IPS-18c (cell line): ENCODE measurements around the gene KLHL42.
"Not testable (repeated sequence)": the region's sequence is repeated elsewhere in the genome, so short reads cannot be mapped to it uniquely, and the experiment has no call there.

Source experiments
- H3K4me3 ChIP-seq: 2 replicates; pipeline ENCODE4 v1.7.0; 2013; ENCODE audit warnings: low read depth, mild to moderate bottlenecking, low read length, moderate library complexity; ENCODE audit not compliant: insufficient read depth
- H3K9me3 ChIP-seq: one replicate; pipeline ENCODE4 v1.6.1; 2013; ENCODE audit warnings: mild to moderate bottlenecking, low read length, moderate library complexity; ENCODE audit not compliant: control insufficient read depth, insufficient read depth

KLHL42 gene, protein sequence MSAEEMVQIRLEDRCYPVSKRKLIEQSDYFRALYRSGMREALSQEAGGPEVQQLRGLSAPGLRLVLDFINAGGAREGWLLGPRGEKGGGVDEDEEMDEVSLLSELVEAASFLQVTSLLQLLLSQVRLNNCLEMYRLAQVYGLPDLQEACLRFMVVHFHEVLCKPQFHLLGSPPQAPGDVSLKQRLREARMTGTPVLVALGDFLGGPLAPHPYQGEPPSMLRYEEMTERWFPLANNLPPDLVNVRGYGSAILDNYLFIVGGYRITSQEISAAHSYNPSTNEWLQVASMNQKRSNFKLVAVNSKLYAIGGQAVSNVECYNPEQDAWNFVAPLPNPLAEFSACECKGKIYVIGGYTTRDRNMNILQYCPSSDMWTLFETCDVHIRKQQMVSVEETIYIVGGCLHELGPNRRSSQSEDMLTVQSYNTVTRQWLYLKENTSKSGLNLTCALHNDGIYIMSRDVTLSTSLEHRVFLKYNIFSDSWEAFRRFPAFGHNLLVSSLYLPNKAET

DNA sequence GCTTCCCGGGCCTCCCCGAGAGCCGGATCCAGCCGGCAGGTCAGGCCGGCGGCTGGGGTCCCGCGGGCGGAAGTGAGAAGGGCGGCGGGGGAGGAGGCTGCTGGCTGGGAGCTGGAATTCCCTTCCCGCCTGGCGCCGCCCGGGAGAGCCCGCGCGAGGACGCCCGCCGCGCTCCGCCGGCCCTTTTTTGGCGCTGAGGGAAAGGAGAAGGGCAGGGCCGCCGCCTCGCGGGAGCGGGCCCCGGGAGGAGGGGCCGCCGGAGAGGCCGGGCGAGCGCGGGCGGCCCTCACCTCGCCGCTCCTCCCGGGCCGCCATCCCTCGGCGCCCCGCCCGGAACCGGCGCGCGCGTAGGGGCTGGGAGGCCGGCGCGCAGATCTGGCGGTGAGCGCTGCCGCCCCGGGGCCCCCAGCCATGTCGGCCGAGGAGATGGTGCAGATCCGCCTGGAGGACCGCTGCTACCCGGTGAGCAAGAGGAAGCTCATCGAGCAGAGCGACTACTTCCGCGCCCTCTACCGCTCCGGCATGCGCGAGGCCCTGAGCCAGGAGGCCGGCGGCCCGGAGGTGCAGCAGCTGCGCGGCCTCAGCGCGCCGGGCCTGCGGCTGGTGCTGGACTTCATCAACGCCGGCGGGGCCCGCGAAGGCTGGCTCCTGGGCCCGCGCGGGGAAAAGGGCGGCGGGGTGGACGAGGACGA is at the start of gene KLHL42, which contains the start of gene MANSC4:
KLHL42 (plus strand) TSS at position 314 of the 692 bp plus-strand sequence; CDS start at position 412, 98 bp downstream.
MANSC4 (minus strand) TSS at position 317 of the 692 bp plus-strand sequence. CDS start 8,960 bp downstream, outside the sequence.
- Histone ChIP-seq H3K4me3 (peak within 1 kb of the TSS; percentile 52), H3K9me3 (no peaks in the 10 kb centered on the region)

DNA sequence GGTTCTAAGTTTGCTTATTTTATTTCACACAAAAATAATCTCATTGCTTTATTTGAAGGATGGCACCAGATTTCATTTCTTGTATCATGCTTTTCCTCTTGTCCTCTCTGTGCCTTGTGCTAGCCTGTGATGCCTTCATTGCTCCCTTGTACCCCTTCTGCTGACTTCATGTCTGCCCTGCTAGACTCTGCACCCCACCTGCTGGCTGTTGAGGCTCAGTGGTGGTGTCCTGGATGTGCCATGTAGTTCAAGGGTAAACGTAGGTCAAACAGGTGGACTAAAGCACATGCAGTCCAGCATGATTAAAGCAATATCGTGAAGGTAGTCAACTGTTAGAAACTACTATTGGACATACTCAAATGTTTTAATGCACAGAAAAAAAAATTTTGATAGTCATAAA is 47.8 kb upstream of the KLHL42 start:
- Histone ChIP-seq H3K9me3 (no peaks in the 10 kb centered on the region), H3K4me3 (no peak overlapping the region)

DNA sequence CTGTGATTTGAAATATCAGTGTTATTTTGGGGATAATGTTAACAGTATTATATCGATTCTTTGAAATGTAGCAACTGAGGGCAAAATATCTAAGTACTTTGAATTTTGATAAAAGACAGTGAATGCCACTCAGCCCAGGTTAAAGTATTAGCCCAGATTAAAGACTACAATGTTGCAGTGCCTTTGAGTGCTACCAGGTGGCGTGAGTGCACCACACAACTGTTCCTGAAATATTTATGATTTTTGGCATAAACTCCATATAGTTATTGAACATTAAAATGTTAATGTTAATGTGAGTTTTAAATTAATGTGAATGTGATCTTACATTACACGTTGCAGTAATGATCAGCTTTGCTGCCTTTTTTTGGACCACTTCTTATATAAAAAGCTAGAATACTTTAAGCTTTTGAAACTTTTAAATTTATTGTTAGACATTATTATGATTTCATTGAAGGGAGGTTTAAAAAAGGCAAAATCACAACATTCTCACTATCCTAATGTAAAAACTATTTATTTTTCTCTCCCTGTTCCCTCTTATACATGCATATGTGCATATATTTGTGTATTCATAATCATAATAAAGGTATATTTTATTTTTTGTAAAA is 46.9 kb upstream of the KLHL42 start:
- H3K4me3 ChIP-seq = no peak overlapping the region
- H3K9me3 ChIP-seq = no peaks in the 10 kb centered on the region

DNA sequence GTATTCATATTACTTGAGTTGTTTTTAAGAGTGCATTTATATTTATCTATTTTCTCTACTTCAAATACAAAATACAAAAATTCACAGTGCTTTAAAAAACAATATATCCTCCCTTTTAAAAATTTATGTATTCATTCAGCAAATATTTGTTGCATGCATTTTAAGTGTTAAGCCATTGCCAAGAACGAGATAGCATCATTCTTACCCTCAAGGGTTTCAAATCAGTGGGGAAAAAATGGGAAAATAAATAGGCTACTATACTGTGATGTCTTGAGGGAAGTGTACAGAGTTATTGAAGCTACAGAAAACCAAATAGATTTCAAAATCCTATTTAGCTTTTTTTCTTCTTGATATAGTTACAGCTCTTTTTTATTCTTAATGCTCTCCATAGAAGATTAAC is 46.2 kb upstream of the KLHL42 start:
- no peak overlapping the region for H3K4me3 ChIP-seq
- H3K9me3 ChIP-seq = no peaks in the 10 kb centered on the region

DNA sequence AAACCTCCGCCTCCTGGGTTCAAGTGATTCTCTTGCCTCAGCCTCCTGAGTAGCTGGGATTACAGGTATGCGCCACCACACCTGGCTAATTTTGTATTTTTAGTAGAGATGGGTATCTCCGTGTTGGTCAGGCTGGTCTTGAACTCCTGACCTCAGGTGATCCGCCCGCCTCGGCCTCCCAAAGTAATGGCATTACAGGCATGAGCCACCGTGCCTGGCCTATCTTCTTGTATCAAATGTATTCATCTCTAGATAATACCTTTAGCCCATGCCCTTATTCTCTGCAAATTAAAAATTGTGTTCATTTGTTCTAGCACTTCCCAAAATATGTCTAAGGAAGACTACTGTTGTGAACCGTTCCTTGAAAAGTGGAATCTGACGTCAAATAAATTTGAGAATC is 45.7 kb upstream of the KLHL42 start:
- not testable (repeated sequence) for H3K4me3 ChIP-seq, H3K9me3 ChIP-seq

DNA sequence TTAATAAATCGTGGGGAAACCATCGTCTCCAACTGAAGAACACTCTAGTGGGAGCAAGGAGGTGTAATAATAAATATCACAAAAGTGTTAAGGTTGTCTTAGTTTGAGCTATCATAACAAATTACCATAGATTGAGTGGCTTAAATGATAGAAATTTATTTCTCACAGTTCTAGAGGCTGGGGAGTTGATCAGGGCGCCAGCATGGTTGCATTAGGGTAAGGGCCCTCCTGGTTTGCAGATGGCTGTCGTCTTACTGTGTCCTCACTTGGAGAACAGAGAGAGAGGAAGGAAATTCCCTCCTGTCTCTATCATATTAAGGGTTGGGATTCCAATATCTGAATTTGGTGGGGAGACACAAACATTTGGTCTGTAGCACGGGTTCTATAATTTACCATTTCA is 36.4 kb upstream of the KLHL42 start:
- H3K9me3 ChIP-seq = no peaks in the 10 kb centered on the region
- no peak overlapping the region for H3K4me3 ChIP-seq

DNA sequence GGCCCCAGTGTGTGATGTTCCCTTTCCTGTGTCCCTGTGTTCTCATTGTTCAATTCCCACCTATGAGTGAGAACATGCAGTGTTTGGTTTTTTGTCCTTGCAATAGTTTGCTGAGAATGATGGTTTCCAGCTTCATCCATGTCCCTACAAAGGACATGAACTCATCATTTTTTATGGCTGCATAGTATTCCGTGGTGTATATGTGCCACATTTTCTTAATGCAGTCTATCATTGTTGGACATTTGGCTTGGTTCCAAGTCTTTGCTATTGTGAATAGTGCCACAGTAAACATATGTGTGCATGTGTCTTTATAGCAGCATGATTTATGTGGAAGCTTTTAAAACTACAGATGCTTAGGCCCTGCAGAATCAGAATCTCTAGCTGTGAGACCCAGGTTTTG is 34.3 kb upstream of the KLHL42 start:
- H3K9me3 ChIP-seq, H3K4me3 ChIP-seq: not testable (repeated sequence)

DNA sequence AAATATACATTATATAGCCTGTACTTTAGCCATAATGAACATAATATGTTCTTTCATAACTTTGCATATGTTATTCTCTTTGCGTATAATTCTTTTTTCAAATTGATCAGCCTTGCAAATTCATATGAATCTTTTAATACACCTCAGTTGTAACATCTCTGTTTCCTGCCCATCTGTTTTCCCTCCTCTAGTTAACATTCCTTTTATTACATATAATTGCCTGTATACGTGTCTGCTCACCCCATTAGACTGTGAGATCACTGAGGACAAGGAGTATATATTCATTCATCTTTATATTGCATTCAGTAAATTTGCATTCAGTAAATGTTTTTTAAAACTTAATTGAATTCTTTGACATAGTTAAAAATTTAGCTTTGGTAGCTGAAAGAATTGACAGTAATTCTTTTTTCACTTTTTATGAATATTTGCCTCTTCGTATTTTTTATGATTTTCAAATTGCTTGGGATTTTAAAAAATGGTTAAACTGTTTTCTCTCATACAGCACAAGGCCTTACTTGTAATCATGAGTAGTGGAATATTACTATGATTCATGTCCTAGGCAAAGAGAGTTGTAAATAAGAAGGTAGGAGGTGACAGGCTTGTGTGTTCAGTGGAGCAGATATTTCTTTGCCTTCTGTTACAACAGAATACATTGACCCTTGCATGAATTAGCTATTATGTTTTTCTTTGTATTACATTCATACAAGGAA is 32.8 kb upstream of the KLHL42 start:
- H3K9me3 ChIP-seq = no peaks in the 10 kb centered on the region
- no peak overlapping the region for H3K4me3 ChIP-seq

DNA sequence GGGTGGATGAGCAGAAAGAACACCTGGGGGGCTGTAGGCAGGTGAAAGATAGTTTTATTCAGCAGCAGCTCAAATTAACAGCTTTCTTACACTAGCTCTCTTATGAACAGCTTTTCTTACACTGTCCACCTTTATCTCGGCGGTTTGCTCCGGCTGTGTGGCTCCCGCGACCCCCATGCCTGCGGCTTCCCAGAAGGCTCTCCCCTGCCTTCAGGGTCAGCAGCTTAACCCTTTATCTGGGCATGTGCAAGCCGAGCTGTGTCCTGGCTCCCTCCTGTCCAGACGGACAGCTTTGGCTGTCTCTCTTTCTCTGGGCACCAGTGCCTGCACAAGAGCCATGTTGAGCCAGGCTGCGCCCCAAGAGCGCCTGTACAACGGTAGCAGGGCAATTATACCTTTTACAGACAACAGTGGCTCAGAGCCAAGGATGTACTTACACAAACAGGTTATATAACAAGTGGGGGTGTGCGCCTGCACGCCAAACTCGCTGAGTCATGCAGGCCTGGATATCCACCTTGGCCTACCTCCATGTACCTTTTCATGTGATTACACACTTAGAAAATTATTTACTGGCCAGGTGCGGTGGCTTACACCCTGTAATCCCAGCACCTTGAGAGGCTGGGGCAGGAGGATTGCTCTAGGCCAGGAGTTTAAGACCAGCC is 28.5 kb upstream of the KLHL42 start:
- no peak overlapping the region for H3K4me3 ChIP-seq
- no peaks in the 10 kb centered on the region for H3K9me3 ChIP-seq

DNA sequence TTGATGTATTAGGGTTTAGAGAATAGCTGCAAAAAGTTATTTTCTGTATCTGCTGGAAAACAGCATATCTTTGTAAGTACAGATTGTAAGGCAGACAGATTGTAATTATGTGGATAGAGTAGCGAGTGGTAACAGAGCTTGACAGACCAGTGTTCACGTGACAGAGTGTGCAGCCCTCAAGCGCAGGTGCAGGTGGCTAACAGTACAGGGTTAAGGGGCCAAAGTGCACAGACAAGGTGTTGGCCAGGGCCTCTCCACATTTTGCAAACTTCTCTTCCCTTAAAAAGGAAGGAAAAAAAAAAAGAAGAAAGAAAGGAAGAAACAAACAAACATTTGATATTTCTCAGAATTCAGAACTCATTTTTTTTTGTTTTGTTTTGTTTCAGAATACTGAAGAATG is 25.2 kb upstream of the KLHL42 start:
- Histone ChIP-seq H3K9me3 (no peaks in the 10 kb centered on the region), H3K4me3 (no peak overlapping the region)

DNA sequence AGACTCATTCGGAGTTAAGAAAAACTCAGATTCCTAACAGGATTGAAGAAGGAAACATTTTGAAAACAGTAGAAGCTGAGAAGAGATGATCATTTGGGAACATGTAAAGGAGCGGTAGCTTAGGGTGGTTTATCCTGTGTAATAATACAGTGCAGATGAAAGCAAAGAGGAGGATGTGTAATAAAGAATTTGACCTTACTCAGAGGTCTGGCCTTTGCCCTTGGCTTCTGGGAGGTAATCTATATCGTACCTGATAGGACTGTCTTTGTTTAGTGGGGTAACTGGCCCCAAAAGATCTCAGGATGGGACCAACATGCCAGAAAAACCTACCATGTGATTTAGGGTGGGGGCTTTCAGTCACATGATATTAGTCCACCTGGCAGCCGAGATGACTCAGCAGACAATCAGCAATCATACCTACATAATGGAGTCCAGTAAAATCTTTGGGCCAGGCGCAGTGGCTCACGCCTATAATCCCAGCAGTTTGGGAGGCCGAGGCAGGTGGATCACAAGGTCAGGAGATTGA is 23.3 kb upstream of the KLHL42 start:
- no peak overlapping the region for H3K4me3 ChIP-seq
- no peaks in the 10 kb centered on the region for H3K9me3 ChIP-seq

DNA sequence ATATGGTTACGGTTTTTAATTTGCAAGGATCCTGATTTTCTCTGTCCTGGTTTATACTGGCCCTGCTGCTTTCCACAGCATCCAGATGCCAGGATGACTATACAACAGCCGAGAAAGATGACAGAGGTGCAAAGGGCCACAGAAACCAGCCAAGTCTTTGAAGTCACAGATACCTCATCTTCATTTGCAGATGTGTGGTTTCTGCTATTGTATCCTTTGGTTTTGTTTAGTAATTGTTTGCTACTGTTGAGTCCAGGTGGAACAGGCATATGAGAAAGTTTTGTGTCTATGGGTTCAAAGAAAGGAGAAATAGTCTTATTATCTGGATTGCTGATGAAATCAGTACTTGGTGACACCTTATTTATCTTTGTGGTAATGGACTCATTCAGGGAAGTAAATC is 17.3 kb upstream of the KLHL42 start:
- no peak overlapping the region for H3K4me3 ChIP-seq
- peaks cover 2% of the 10 kb centered on the region for H3K9me3 ChIP-seq

DNA sequence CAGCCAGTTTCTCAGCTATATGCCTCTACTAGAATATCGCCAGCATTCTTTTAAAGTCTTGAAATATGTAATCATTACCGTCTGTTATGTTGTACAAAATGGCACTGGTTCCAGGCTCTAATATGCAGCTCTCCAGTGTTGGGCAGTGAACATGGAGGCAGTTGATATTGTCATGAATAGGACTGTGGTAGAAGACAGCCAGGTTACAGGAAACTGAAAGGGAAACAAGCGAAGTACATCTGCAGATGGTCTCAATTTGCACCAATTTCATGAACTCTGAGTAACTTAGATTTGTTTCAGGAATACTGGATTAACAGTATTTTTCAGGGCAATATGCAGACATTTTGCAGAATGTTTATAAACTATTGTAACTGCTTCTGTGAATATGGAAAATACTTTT is 13.4 kb upstream of the KLHL42 start:
- no peak overlapping the region for H3K4me3 ChIP-seq
- H3K9me3 ChIP-seq = peaks cover 2% of the 10 kb centered on the region

DNA sequence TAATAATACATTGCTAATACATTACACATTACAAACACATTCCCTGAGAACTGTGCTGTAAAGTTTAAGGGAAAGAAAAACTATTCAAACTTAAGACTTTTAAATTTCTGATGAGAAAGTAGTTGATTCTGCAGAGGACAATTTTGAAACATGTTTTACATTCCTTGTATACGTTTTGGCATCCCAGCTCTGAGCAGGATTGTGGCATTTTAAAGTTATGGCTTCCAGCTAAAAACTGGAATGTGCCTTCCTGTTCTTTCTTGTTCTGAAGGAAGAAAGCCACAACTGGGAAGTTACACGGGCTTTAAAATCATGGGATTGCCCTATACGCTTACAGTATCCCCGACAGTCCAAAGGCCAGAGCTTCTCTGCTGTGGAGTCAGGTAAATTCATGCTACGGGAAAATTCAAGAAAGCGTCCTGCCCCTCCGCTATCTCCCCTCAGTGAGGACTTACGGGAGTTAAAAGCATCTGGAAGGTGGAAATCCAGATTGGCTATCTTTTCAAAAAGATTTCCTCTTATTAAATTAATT is 10.8 kb upstream of the KLHL42 start:
- peaks cover 2% of the 10 kb centered on the region for H3K9me3 ChIP-seq

DNA sequence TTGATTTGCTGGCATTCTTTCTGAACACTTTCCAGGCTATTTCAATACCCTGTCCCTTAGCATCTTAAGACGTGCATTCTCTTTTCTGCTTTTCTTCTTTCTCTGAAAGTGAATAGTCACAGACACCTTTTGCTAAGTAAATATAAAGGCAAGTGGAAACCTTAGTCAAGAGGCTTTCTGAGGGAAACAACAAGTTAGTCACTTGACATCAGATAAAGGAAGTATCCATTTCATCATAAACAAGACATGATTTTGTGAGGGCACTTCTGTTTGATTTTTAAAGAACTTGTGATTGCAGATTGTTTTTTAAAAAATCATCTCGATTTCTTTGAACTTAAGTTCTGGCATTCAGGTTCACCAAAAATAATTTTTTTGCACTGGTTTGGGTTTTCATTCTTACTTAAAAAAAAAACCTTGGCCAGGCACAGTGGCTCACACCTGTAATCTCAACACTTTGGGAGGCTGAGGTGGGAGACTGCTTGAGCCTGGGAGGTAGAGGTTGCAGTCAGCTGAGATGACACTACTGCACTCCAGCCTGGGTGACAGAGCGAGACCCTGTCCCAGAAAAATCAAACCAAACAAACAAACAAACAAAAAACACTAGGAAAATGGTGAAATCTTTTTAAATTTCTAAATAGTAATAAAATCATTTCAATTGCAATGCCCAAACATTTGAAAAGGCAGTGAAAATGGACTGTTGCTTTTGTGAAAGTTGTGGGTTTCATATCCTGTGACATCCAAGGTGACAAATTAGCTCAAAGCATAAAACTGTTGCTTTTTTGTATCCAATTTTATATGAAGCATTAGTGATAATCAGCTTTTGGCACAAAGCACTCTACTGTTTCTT is 8.3 kb upstream of the KLHL42 start:
- H3K9me3 ChIP-seq = no peaks in the 10 kb centered on the region
- no peak overlapping the region for H3K4me3 ChIP-seq

More for the DNA sequence above, 10.8 kb upstream of the KLHL42 start:
- no peak overlapping the region for H3K4me3 ChIP-seq
